HepG2 (cell line): Measurements from ENCODE around the gene BCL2L2. TPM values are rescaled to one million over a fixed set of nuclear protein-coding genes. Genes with fewer than 3 reads are reported as not detected.
A peak's percentile ranks its signal among the peaks of the same experiment; 100 is the strongest.

Experiments
- CREBL2 ChIP-seq: sonication (generic); formaldehyde crosslinking; IDR thresholded peaks from 2 replicates; pipeline ENCODE4 v1.8.1; 2023; ENCODE audit warnings: missing genetic modification reagents, mild to moderate bottlenecking, borderline replicate concordance
- E2F2 ChIP-seq: sonication (generic); formaldehyde crosslinking; IDR thresholded peaks from 2 replicates; pipeline ENCODE4 v1.4.0; 2020; ENCODE audit warnings: missing genetic modification reagents, borderline replicate concordance
- HMG20A ChIP-seq: IDR thresholded peaks from 2 replicates; pipeline ENCODE4 v1.6.1; 2016; ENCODE audit warnings: borderline replicate concordance
- KLF15 ChIP-seq: sonication (generic); formaldehyde crosslinking; IDR thresholded peaks from 2 replicates; pipeline ENCODE4 v1.8.1; 2023; ENCODE audit warnings: borderline replicate concordance, mild to moderate bottlenecking, inconsistent platforms, missing genetic modification reagents, mixed read lengths
- MAFG ChIP-seq: sonication (generic); formaldehyde crosslinking; IDR thresholded peaks from 2 replicates; pipeline ENCODE4 v1.5.1; 2020; ENCODE audit warnings: mild to moderate bottlenecking, missing genetic modification reagents
- MXD1 ChIP-seq: sonication (generic); formaldehyde crosslinking; IDR thresholded peaks from 2 replicates; pipeline ENCODE4 v1.4.0; 2020; ENCODE audit warnings: mild to moderate bottlenecking, missing genetic modification reagents
- PHF5A ChIP-seq: IDR thresholded peaks from one replicate; pipeline ENCODE4 v1.6.1; 2018; ENCODE audit warnings: low read depth, missing genetic modification reagents; ENCODE audit not compliant: unreplicated experiment
- SNAI1 ChIP-seq: sonication (generic); formaldehyde crosslinking; IDR thresholded peaks from 2 replicates; pipeline ENCODE4 v1.5.0; 2020; ENCODE audit warnings: mild to moderate bottlenecking, missing genetic modification reagents, borderline replicate concordance
- TAF15 ChIP-seq: fragments of 200-400 bp; formaldehyde crosslinking; IDR thresholded peaks from one replicate; pipeline ENCODE4 v1.6.1; 2018; ENCODE audit warnings: mild to moderate bottlenecking, low read depth, low read length; ENCODE audit not compliant: poor library complexity, severe bottlenecking
- TFDP2 ChIP-seq: sonication (generic); formaldehyde crosslinking; IDR thresholded peaks from 2 replicates; pipeline ENCODE4 v1.4.0; 2020; ENCODE audit warnings: missing genetic modification reagents
- THAP7 ChIP-seq: sonication (generic); formaldehyde crosslinking; IDR thresholded peaks from 2 replicates; pipeline ENCODE4 v1.8.1; 2023; ENCODE audit warnings: mild to moderate bottlenecking, missing genetic modification reagents
- U2AF2 ChIP-seq: fragments of 200-400 bp; formaldehyde crosslinking; IDR thresholded peaks from 2 replicates; pipeline ENCODE4 v1.6.1; 2017; ENCODE audit warnings: low read depth, mild to moderate bottlenecking, low read length
- ZNF142 ChIP-seq: sonication (generic); formaldehyde crosslinking; IDR thresholded peaks from 2 replicates; pipeline ENCODE4 v1.4.0; 2020; ENCODE audit warnings: missing genetic modification reagents
- ZNF234 ChIP-seq: sonication (generic); formaldehyde crosslinking; conservative IDR thresholded peaks from 2 replicates; pipeline ENCODE4 v1.5.1; 2020; ENCODE audit warnings: mild to moderate bottlenecking, missing genetic modification reagents
- ZNF34 ChIP-seq: sonication (generic); formaldehyde crosslinking; IDR thresholded peaks from 2 replicates; pipeline ENCODE4 v1.4.0; 2020; ENCODE audit warnings: mild to moderate bottlenecking, missing genetic modification reagents, borderline replicate concordance
- ZNF383 ChIP-seq: sonication (generic); formaldehyde crosslinking; IDR thresholded peaks from 2 replicates; pipeline ENCODE4 v1.4.0; 2020; ENCODE audit warnings: missing genetic modification reagents, mild to moderate bottlenecking, borderline replicate concordance
- ZNF547 ChIP-seq: sonication (generic); formaldehyde crosslinking; IDR thresholded peaks from 2 replicates; pipeline ENCODE4 v1.5.1; 2020; ENCODE audit warnings: mild to moderate bottlenecking, missing genetic modification reagents
- polyA plus RNA-seq, 8 experiments: library from polyadenylated mRNA; depleted of rRNA in 3 of 8; stranded (reverse) in 7 of 8; unstranded in 1 of 8; fragments of >200 nt; fragmentation: Illumina TruSeq in 4 of 8; extraction: Trizol in 4 of 8; gene quantifications; 2 replicates each; pipeline versions ENCODE4 v1.2.1 to v1.2.3, GENCODE V29; 2011 to 2016; ENCODE audit warnings: low read depth in 4 of 8, missing spikeins in 1 of 8, mixed read lengths in 1 of 8; ENCODE audit not compliant: insufficient read depth in 1 of 8
- total RNA-seq, 5 experiments: library from RNA; depleted of rRNA; stranded (reverse); fragments of >200 nt; fragmentation: Illumina TruSeq; extraction: Trizol; gene quantifications; 2 replicates each; pipeline ENCODE4 v1.2.3, GENCODE V29; 2016; ENCODE audit warnings: low read depth in 1 of 5

Gene BCL2L2
- total and polyA plus RNA-seq, 2 of the 13 experiments (the other 11 are each of a cell fraction or from before 2014, with no cell fraction given), result 28.1 to 49.8 TPM

GRCh38 chr14:23302290-23303225 is 4.1 kb upstream of the BCL2L2 start, which contains the start of gene PPP1R3E (continued):
- TF ChIP-seq PHF5A (CRISPR knock-in tag) (no peak), SNAI1 (CRISPR knock-in tag) (peak; percentile 95; the same call in 1 of the 2 replicates), E2F2 (CRISPR knock-in tag) (peak; percentile 24; the same call in 1 of the 2 replicates), ZNF142 (CRISPR knock-in tag) (no peak; the same call in 1 of the 2 replicates), TAF15 (peak; percentile 35), ZNF34 (CRISPR knock-in tag) (no peak), ZNF234 (no peak), ZNF547 (peak; percentile 46; the same call in 1 of the 2 replicates), ZNF383 (0 out of 2 replicates have a peak, but pooled peaks have one; percentile 71), CREBL2 (CRISPR knock-in tag) (peak; percentile 75; the same call in 1 of the 2 replicates), TFDP2 (peak; percentile 64; the same call in 1 of the 2 replicates), MXD1 (CRISPR knock-in tag) (peak; percentile 55), HMG20A (CRISPR knock-in tag) (peak; percentile 46; the same call in 1 of the 2 replicates), MAFG (no peak), THAP7 (CRISPR knock-in tag) (peak; percentile 93), U2AF2 (no peak), KLF15 (CRISPR knock-in tag) (peak; percentile 77; the same call in 1 of the 2 replicates)
